ENCODE data around the gene RARRES1.
"Not testable (repeated sequence)": the region's sequence is repeated elsewhere in the genome, so short reads cannot be mapped to it uniquely, and the experiment has no call there.

The RARRES1 gene

DNA sequence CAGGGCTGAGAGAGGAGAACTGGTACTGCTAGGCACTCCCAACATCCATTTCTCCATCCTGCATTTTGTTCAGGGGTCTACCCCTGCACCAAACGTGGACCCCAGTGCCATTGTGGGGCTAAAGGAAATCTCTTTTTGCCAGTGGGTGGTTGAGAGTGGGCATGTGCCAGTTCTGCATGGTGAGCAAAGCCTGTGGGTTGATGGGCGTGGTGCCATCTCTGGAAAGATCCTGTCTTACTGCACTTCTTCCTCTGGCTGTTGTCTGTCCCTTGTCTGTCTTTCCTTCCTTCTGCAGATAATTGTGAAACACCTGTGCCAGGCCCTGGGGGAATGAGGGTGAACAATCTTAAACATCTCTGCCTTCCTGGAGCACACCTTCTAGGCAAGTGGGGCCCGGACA, 1.4 kb upstream of the RARRES1 start:
- DNase-seq, result no peak

DNA sequence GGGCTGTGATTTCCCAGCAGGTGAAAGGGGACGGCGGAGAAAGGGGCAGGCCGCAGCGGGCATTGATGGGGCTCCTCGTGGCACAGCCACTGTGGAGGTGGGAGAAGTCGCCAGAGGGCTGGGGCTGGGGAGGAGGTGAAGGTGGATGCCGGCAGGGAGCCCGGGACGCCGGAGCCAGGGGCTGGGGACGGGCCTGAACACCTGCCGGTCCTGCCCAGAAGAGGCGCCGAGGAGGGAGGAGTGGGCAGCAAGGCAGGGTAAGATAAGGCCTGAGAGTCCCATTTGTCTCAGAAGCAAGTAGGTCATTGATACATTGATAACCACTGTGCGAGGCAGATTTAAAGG, 571 bp upstream of the RARRES1 start:
- no peak for DNase-seq

DNA sequence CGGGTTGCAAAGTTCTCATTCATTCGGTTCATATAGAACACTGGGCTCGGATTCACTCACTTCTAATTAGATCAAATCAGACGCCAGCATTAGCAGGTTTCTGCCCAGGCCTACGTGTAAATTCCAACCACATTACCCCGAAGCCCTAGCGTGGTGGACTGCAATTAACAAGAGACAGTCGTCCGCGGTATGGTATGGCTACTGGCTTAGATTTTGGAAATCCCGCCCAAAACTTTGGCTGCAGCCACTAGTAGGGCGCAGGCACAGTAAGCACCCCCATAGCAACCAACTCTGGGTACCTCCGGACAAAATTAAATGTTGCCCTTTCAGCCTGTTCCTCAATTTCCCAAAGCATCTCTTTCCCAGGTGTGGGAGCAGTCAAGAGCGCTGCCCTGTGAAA, 771 bp downstream of the RARRES1 start:
- no peak for DNase-seq

DNA sequence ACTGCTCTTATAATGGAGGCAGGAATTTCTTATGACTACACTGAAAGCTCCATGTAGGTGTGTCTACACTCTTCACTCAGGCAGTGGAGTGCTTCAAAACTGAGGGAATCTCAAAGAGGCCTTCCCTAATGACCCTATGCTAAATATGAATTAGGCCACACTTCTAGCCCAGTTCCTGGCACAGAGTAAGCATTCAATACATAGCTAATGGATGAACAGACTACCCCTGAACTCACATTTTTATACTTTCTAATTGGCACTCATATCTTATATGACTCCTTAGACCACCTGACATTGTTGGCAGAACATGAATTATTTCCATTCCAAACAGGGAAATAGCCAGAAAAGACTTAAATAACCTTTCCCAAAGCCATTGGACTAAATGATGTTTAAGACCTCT, 3.4 kb downstream of the RARRES1 start:
- DNase-seq, result no peak

DNA sequence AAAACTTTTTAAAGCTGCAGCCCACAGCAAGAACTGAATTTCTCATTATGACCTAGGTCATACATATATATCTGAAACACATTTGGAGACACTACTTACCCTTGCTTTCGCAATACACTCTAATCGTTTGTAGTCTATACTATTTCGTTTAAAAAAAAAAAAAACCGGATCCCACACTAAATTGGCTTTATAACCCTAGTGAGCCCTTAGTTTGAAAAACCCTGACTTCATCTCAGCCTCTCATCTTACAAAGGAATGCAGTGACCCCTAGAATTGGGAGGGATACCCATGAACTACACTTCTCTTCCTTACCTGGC, 4.2 kb downstream of the RARRES1 start:
- no peak for DNase-seq

DNA sequence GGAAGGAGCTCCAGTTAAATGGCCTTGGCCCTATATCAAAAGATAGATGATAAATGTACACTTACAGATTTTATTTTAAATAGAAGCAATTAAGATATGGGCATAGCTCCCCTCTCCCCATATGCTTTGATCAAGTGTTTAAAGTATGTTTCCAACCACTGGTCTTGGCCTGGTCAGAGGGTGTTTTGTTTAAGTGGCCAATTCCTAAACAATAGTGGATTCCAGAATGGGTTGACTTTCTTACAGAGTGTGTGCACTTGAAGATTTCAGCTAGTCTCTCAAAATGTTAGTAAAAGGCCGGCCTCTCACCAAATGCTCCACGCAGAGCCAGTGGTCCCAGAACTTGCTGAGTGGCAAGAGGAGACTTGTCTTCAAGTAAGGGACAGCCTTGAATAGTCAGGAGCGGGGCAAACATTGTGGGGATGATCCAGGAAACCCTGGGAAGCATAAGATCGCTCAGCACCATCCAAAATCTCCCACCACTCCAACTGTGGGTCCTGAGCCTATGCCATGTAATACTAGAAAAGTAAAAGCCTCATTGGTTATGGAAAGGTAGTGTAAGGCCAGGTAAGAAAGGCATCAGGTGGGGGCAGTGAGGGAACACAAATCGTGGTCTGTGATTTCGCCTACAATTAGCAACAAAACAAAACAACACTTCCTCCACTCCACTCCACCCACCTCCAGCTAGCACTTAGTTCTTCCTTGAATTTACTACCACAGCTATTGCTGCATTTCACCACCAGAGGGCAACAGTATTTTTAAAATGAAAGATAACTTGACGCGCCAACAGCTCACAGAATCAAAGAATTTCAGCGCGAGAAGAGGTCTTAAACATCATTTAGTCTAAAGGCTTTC, 4.8 kb downstream of the RARRES1 start:
- peak; percentile 72 for DNase-seq

DNA sequence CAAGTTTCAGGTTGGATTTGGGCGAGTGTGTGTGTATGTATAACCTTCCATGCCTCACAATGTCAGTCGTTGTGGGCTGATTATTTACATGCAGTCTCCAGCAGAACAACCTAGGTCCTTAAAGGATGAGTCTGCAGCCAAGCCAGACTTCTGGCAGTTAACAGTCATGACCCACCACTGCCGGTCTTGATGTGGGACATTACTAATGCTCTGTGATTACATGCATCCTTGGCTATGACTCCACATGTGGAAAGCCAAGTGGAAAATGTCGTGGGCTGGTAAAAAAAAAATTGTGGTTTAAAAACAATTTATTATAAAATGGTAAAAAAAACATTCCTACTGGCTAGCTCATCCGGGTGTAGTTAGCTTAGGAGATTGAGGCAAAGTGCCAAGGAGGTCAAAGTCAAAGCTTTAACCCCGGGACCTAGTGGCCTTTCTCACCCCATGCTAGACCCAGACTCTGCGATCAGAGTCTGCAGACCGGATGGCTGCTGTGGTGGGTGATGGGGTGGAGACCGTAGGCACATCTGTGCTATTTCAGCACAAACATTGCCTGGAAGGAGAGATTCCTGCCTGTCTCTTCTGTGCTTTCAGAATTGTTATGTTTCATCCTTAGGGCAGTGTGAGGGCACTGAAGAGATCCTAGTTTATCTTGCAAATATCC, 6.8 kb downstream of the RARRES1 start:
- DNase-seq, result no peak

DNA sequence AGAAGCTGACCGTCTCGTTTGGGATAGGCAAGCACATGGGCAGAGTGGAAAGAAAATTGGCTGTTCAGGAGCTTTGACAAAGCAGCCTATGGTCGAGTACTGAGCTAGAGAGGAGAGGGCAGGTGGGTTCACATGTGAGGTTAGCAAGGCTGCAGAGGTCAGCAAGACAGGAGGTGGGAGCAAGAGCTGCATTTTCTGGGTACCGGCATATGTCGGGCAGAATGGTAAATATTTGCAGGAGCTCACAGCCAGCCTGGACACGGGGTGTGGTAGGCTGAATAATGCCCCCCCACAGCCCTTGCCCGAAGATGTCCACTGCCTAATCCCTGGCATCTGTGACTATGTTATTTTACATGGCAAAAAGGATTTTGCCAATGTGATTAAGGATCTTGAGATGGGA, 8.3 kb downstream of the RARRES1 start:
- no peak for DNase-seq

DNA sequence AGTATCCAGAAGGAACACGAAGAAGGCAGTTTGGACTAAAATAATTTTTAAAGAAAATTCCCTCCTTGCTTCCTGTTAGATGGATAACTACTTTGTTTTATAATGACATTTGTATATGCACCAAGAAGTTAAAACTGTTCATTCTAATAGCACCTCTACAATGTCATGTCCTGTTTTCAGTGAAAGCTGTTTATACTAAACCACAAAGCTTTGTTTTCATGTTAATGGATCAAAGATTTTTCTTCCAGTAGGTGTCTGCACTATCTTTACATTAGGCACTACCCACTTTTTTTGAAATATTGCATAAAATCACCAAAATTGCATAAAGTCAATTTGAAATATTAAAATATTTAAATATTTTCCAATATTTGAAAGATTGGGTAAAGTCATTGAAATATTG, 10.1 kb downstream of the RARRES1 start:
- no peak for DNase-seq

DNA sequence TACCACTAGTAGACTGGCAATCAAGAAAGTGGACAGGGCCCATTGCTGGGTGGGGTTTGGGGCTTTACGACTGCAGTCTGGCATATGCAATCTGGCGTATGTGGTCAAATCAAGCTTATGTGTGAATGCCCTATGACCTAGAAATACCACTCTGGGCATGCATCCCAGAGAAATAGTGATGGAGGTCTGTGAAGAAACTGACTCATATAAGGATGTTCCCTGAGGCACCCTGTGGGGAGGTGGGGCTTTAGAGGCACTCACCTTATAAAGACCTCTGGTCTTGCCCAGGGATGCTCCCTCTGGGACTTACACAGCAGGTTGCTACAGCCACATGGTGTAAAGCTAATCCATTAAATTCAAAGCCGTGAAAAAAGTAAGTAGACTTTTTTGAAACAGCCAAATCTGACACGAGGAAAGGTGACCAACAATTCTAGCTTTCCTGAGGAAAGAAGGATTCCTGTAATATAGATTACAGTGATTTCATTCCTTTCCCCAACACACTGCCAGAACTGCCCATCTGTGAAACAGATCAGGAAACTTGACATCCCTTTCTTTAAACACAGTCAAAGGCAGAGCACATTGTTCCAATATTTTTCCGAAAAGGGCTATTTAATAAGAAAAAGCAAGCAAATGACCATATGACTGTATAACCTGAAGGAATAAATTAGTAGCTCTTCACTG, 13.6 kb downstream of the RARRES1 start:
- DNase-seq, result no peak

DNA sequence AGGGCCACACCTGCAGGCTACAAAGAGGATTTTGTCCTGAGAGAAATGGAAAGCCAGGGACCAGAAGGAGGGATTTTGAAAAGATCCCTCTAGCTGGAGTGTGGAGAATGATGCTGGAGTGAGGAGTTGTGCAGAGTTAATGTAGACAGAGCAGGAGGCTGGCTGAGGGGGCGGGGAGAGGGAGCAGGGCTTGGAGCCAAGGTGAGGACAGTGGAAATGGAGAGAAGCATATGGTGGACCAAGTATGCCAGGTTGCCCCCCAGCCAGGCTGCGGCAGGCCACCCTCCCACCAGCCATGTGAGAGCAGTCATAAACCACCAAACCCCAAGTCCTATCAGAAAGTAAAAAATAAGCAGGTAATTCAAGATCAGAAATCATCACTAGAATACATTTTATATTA, 14.7 kb downstream of the RARRES1 start:
- no peak for DNase-seq

DNA sequence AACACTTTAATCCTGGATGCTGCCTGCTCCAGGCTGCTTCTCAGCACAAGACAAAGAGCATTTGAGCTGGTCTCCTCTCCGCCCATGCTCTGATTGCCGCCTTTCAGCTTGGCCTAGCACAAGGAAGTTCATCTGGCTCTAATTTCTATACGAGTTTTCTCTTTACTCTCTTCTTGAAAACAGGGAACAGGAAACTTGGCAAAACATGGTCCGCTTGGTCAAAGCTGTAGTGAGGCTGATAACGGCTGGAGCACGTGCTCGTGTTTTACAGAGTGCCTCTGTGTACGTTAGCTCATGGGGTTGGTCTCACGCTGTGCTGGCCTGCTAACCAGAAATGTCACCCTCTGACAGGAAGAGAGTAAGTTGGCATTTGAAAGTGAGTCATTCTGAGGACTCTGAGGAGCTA, 19.2 kb downstream of the RARRES1 start:
- peak; percentile 23 for DNase-seq

DNA sequence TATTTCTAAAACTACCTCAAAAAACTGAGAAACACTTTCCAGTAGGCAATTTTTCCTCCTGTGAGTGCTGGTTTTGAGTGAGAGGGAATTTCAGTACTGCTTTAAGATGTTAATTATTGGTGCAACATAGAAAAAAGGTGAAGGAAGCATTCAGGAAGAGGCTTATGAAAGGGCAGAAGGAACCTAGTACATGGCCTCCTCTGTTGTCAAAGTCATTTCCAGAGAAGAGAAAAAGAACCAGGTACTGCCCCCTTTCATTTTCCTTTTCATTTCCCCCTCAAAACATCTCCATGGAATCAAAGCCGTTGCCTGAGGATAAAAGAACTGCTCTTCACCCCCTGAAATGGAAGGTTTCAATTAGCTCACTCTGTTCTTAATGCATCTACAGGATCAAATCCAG, 19.8 kb downstream of the RARRES1 start:
- no peak for DNase-seq

DNA sequence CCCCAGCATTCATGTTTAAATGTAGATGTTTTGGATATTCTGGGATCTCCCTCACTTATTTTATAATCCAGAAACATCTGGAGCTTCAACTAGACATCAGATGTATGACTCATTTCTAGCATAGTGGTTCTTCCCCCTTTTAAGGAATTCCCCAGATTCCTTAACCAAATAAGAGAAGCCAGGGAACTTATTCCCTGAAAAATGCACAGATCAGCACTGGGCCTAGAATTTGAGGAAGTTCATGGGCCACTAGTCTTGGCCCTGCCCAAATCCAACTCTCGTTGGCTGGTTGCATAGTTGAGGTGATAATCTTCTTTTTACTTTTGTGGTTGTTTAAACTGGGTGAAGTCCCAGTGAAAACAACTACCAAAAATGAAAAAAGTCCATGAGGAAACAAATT, 20.4 kb downstream of the RARRES1 start:
- no peak for DNase-seq

DNA sequence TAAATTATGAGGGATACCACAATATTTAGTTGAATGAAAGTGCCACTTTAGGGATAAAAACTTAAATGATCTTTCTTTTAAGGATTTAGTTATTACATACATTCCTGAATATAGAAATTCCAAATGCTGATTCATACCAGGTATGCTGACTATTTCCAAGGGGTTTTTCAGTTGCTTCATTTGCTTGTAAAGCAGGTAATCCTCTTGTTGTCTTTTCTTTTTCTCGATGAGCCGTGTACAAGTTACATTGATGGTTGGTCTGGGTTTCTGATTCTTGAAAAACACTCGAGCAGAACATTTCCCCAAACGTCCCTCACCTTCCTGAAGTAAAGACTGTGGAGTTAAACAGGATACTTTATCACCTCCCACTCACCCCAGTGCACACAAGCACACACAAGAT, 21.7 kb downstream of the RARRES1 start:
- DNase-seq, result no peak

DNA sequence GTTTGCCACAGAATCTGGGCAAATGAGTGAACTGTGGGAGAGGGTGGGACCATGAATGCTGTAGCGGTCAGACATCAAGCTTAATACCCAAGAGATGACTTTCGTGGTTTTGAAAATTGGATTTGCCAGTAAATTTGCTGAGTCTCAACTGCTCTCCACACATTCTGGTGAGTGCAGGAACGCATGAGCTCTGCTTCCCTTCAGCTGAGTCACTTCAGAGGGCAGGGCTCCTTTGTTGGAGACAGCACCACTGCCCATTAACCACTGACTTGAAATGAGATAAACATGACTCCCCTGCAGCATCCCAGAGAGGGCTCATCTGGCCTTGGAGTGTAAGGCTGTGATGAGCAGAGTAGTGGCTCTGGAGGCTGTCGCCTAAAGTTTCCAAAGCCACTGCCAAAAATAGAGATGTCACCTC, 22.6 kb downstream of the RARRES1 start:
- DNase-seq, result no peak

DNA sequence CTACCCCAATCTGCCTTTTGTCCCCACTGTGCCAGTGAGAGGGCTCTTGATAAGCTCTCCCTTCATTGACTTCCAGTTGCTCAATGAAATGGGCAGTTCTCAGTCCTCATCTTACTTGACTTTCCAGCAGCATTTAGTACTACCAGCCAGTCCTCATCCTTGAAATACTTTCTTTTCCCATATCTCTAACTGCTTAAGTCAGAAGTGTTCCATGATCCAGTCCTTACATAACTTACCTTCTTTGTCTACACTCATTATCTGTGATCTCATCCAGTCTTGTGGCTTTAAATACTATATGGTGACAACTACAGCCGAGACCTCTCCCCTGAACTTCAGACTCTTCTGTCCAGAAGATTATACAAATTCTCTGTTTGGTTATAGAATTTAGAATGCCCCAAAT, 28.7 kb downstream of the RARRES1 start:
- DNase-seq, result no peak

DNA sequence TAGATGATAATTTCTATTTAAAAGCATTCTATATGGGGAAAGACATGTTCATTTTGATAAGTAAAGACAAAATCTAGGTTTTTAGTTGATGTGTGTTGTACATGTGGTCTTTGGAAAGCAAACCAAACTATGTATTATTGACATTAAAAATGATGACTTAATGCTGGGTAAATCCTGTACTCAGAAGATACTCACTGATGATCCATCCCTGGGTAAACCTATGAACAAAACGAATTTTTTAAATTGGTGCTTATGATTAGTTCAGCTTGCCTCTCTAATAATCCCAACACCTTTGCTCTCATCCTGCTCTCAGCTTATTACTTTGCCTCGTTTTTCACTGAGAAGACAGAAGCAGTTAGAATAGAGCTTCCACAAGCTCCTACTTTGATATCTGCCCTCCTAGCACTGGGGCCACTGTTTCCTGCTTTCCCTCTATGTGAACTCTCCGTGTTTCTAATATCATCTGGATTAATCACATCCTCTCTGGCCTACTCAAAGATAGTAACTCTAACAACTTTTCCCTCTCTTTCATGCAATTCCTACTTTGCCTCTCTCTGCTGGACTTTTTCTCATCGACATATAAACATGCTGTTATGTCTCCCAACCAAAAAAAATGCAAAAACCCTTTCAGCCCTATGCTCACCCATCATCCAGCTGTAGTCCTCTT, 29.3 kb downstream of the RARRES1 start:
- DNase-seq, result no peak

DNA sequence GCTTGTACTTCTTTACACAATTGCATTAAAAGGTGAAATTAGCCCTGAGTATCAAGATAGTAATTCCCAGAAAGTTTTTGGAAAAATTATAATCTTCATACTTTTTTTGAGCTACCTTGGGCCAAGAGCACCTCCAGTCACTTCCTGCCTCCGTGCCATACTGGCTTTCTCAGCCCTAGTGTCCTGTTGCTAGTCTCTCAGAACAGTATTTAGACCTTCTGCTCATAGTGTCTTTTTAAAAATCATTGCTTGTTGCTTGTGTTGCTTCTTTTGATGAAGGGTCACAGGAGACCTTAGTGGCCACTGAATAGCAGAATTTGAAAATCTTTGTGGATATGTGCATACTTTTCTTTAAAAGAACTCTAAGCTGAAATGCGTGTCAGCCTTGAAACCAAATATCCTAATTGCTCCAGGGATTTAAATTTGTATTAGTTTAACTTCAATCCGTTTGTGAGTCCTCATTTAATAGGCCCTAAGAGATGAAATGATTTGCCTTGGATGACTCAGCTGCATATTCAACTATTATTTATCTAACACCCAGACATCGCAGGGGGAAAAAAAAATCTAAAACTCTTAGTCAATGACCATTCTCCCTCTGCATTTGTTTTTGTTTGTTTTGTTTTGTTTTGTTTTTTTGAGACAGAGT, 30.7 kb downstream of the RARRES1 start:
- DNase-seq, result no peak

DNA sequence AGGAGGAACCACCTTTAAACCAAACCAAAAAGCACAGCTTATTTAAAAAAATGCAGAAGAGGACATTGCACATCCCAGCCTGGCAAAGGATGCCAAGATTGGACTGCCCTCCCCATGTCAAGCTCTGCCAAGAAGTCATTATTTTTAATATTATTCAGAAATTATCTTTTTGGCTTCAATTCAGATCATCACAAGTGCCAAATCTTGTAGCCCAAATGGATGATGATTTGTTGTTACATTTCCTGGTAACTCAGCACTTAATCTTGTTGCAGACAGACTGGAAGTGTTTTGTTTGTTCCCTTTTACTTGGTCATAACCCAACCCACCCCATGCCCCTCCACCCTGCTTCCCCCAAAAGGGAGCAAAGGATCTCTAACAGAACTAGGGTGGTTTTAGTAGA, 31.7 kb downstream of the RARRES1 start:
- no peak for DNase-seq

DNA sequence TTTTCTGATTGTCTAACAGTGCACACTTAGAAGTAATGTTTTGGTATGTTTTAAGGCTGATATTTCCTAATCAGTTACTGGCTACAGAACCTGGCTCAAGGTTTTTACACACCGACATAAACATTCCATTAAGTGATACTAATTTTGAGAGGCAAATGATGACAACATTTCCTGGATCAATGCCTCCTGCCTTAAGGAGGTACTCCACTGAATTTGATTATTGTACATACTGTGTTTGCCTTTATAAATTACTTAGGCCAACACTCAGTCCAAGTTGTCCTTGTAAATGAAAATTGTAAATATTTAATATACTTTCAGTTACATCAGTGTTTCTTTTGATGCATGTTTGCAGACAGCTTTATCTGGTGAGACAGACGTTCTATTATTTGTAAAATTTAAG, 35.6 kb downstream of the RARRES1 start:
- no peak for DNase-seq

DNA sequence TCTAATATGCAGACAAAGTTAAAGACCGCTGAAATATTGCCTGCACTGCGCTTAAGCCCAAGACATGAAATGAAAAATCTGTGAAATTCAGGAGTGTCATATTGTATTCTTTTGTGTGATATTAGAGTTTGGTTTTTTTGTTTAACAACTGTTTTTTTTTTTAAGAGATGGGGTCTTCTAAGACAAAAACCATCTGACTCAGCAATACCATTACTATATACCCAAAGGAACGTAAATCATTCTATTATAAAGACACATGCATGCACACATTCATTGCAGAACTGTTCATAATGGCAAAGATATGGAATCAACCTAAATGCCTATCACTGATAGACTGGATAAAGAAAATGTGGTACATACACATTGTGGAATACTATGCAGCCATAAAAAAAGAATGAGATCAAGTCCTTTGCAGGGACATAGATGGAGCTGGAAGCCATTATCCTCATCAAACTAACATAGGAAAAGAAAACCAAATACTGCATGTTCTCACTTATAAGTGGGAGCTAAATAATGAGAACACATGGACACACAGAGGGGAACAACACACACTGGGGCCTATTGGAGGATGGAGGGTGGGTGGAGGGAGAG, 38.3 kb downstream of the RARRES1 start:
- not testable (repeated sequence) for DNase-seq

DNA sequence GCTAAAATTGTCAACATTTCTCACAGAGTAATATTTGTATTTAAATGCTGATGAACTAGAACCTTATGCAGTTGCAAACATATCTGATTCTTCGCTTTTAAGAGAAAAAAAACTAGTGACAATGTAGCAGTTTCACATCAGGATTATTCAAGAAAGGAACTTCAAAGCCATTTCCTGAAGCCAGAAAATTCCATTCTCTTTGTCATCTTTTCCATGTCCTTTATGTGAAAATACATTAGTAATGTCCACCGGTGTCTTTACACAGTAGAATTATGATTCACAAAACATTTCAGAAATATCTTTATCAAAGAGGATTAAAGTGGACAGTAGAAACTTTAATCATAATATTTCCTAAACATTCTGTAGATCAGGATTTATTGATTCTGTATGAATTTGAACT, 47.1 kb downstream of the RARRES1 start:
- no peak for DNase-seq
